HG03135 (cell line): ENCODE results near the gene FILIP1L.
"Not testable (repeated sequence)": the region's sequence is repeated elsewhere in the genome, so short reads cannot be mapped to it uniquely, and the experiment has no call there.

ENCODE experiments used
- ATAC-seq: cut with Tn5 transposase; IDR thresholded peaks from one replicate; pipeline ENCODE4 v1.9.1; 2021; ENCODE audit warnings: mild to moderate bottlenecking, moderate library complexity; ENCODE audit not compliant: unreplicated experiment

The FILIP1L gene

DNA sequence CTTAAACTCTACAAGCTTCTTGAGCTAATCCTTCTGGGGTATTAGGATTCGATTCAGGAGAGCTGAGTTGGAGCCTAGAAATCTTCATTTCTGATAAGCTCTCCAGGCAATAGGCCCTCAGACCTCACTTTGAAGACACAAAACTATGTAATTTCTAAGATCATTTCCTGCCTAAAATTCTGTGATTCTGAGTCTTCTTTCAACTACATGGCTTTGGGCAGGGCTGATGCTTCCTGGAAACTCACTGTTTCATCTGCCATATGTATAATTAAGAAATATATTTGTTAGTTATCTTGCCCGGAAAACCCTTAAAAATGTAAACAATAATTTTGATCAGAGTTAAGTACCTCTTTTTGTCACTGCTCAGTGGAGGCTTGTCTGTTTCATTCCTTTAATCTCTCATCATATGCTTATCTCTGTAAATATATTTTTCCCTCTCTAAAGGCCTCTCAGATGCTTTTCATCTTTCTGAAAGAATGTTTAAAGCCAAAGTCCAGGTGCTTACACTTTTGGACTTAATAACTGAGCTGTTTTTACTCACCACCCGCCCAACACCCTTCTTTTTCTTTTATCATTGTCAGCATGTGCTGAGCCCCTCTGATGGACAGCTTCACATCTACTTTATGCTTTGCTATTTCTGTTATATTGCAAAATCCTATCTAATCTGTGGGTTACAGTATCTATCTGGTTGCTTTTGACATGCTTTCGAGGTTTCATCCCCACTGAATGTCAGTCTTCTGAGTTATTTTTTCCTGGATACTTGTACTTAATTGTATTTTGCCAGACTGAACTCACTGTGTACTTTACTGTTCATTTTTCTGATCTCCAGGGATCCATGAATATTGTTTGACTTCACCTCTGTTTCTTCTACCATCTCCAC, 38.2 kb downstream of the FILIP1L start:
- ATAC-seq = no peak

DNA sequence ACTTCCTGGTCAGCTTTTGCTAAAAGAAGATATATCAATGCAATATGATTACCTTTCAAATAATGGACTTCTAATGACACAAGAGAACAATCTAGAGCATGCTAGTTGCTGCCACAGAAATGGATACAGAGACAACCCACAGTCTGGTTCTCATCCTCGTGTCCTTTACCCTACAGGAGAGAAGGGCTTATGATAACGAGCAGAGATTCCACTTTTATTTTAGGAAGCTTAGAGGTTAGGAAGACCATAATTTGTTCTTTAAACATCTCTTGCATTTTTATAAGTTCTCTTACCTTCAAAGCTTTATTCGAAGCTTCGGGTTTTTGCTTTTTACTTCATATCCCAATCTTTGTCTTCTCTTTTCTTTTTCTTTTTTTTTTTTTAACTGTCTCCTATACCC, 39.1 kb downstream of the FILIP1L start:
- ATAC-seq = no peak

DNA sequence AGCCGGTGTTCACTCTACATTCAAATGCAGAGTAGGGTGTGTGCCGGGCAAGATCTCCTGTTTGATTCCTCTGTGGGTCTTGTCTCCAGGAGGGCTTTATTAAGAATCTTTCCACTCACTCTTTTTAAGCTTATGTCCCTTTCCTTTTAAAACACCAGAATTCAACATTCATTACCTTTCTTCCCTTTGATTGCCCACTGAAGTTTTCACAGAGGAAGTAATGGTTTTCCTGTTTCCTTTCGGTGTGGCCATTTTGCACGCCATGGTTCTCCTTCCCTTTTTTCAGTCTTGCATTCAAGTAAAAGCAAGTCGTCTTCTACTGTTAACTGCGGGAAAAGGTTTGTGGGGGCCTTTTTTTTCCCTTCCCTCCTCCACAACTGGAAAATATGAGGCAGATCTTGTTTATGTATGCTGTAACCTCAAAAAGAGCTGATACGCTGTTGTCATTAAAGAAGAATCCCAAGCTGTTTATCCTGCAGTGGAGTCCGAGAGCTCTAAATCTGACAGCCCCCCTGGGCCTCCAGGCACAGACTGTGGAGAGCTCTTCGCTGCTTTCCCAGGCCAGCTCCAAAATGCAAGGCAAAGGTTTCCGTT, 40.5 kb downstream of the FILIP1L start:
- no peak for ATAC-seq

DNA sequence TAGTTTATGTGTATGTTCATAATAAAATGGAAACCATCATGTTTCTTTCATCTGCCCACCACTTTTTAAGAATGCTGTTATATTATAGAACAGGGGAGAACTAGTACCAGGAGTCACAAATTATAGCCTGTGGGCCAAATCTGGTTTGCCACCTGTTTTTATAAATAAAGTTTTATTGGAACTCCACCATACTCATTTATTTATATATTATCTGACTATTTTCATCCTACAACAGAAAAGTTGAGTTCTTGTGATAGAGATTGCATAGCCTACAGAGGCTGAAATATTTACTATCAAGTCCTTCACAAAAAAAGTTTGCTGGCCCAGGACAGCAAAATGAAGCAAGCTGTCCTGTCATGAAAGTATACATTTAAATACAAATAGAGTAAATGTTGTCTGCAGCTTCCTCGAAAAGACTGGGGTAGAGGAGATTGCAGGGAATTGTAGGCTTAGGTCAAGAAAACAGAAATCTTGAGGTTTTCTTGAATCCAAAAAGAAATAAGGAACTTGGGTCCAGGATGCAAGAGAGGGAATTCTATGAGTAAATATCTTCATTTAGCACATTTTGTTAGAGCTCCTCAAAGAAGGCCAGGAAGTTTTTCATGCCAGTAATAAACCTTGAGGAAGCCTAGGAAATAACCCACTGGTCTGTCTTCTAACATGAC, 41.1 kb downstream of the FILIP1L start:
- ATAC-seq = no peak

DNA sequence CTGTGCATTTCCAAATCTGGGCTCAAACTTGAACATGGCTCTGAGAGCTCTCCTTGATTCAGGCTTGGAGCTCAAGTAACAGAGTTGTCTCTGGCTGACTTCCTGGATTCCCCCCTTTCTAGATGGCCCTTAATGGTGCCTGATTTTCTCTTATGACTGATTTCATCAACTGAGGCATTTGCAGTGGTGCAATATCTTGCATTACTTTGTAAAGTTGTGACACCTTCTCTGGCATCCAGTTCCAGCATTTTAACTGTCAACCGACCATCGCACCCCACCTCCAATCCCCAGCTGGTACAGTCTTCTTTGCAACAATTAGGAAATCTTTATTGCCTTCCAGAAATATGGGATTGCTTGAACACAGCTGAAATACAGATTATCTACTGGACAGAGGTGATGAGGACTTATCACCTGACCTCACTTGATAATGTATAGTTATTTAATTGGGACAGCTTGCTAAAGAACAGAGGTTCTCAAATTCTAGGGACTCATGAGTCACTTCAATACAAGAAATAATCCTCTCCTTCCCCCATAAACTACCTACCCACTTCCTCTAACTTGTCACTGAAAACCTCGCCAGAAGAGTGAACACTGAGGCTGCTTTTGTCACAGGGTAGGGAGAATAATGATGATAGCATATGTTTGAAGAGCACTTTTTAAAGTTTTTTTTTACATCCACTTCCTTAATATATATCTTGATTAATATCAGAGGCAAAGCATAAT, 41.8 kb downstream of the FILIP1L start:
- no peak for ATAC-seq

DNA sequence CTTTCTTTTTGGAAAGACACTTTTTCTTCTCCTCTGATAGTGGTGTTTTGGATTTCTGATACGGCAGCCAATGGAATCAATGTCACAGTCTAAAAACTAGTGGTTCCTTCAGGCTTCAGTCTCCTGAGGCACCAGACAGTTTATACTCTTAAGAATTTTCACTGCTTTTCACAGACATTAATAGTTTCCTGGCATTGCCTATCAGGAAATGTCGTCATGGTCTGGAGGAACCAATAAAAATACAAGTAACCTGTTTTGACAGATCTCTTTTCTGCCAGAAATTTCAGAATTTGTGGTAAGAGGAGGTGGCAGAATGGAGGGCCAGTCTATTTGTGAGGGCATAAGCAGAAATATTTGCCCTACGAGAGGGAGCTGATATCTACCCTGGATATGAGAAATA, 44.8 kb downstream of the FILIP1L start:
- ATAC-seq = no peak

DNA sequence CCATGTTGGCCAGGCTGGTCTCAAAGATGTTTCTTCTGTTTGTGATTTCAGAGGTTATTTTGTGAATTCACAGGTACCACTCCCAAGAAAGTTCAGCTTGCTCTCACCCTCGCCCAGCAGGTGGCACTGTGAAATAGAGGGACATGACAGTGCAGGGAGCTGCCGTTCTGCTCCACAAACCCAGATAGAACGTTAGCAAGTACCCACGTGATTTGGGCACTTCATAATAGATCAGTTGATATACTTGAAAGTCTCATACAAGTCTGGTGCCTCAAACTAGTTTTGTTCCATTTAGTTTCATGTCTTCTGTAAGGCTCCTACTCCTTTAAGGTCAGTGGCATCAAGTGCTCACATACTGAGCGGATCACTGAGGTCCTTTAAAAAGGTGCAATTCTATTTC, 45.5 kb downstream of the FILIP1L start:
- peak; percentile 67 for ATAC-seq

DNA sequence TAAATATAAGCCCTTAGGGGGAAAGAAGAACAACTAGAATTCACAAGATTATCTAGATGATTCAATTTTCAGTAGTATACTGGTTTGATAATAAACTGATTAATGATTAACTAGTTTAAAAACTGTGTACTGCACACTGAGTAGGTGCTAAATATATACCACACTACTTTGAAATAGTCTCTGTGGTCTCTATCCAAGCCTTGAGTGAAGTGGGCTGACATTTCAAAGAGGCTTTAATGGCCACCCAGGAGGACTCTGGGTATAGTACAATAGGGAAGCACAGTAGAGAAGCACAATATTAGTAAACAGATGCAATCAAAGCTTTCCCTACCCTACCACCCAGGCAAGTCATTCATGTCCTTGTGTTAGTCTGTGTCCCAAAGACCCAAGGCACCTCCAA, 46.7 kb downstream of the FILIP1L start:
- no peak for ATAC-seq

DNA sequence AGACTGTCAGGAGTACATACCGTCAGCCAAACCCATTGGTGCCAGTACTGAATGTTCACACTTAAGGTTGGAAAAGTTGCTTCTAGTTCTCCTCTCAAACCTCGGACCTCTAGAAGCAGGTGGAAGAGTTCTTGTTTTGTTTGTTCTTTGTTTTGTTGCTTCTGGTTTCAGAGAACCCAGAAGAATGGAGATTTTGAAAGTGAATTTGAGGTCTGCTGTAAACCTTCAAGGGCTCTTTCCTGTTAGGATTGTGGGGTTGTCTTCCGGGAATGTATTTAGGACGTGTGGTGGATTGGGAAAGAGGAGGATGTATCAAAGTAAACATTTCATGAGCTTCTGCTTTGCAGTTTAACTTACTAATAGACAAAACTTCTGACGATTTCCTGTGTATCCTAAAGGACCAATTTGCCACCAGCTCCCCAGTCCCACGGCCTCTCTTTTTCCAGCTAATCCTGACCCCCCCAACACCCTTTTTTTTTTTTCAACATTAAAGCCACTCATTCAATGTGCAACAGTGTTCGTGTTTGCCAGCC, 50.3 kb downstream of the FILIP1L start:
- no peak for ATAC-seq

DNA sequence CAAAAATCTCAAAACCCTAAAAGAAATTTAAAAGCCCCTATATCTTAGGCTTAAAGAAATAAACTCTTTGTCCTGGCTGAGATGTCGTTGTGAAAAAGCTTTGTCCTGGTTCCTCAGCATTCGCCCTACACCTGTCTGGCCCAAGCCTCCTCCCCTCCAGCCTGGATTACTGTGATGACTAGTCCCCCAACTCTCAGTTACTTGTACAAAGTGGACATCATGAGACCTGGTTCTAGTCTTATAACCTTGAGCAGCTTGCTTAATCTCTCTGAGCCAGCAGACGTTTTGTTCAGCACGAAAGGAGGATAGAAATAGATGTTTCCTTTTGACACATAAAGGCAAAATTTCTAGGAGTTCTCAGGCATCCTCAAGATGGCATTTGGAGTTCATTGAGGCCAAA, 51.6 kb downstream of the FILIP1L start:
- ATAC-seq = no peak

DNA sequence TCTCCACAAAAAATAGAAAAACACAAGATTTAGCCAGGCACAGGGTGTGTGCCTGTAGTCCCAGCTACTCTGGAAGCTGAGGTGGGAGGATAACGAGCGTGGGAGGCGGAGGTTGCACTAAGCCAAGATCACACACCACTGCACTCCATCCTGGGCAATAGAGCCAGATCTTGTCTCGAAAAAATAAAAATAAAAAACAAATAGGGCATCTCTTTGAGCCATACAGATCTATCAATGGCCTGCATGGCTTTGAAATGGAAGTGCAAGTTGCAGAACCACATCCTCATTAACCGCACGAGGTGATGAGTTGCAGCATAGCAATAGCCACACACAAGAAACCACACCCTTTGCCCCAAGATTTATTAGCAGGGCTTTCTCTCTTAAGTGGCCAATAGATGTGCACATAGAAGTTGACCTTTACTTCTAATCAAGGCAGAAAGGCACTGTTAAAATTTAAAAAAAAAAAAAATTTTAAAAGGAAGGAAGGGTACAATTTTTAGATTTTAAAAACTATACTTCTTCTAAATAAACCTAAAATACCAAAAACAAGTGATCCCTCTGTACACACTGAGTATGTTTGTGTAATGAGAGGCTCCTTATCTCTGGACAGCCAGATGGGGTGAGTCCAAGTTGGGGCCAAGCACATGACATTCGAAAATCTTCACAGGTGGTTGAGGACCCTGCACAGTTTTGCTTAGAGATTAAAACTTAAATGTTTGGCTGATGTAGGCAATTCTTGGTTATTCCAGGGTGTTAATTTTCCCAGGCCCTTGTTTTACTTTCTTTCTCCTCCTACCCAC, 53.4 kb downstream of the FILIP1L start:
- no peak for ATAC-seq

DNA sequence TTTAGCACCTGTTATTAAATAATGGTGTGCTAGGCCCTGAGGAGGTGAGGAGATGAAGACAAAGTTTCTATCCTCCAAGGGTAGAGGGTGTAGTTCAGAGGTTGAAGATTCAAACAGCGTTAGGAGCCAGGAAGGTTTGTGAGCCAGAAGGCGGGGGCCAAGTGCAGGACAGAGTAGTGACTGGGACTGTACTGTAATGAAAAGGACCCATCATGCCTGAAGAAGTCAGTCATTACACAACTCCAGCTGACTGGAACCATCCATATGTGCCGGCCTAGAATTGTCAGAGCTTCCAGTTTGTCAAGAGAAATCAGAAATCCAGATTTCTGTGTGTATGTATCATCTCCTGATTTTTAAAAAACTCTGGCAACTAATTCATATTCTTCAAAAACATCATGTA, 54.8 kb downstream of the FILIP1L start:
- no peak for ATAC-seq

DNA sequence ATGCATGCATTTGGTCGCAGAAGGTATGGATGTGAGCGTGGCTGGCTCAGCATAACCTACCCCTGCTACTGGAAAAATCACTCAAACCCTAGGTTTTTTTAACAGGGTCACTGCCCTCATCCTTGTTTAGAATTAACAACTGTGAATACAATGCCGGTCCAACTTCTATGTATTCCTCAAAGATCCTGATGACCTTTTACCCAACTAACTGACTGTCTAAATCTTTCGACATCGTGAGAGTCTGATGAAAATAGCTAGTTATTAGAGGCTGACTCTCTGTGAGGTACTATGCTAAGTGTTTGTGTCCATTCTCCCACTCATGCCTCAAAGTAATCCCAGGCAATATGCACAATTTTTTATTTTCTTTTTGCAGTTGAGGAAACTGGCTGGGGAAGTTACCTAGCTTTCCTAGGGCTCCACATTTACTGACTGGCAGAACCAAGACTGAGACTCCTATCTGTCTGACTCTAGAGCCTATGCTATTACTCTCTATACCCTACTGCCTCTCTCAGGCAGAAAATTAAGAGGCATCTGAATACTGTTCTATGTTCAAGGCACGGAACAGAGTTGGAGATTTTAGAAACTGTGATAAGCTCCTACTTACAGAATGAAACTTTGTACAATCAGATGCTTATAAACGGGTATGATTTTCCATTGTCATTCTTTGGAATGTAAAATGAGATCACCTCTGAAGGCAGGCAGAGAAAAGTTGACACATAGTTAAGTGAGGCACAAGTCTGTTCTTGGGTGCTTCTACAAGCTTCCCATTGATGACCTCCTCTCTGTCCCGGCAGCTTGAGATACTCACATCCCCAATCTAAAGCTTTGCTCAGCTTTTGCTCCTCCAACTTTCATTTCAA, 56.4 kb downstream of the FILIP1L start:
- ATAC-seq = no peak

DNA sequence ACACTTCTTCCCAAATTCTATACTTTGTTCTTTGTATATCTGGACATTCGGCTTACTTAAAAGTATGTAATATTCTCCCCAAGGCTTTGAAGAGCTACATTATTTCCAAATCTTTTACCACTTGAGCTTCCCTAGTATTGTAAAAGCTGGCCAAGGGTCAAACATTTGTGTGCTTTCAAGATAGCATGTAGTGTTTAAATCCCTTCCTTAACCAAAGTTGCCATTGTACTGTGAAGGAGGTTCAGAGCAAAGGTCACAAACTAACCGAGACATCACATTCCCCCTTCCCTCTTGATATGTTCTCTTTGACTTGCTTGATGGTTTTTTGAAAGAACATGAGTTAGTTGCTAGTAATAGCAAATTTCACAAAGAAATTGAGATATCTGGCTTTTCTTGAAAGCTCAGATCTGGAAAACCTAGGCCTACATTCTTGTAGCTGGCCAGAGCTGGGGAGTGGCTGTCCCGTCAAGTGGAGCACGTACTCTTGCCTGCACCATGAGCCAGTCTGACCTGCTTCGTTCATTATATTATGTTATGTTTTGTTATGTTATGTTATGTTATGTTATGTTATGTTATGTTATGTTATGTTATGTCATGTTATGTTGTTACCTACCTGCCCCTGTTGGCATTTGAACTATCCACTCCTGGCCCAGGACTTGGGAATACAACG, 60.2 kb downstream of the FILIP1L start:
- no peak for ATAC-seq

DNA sequence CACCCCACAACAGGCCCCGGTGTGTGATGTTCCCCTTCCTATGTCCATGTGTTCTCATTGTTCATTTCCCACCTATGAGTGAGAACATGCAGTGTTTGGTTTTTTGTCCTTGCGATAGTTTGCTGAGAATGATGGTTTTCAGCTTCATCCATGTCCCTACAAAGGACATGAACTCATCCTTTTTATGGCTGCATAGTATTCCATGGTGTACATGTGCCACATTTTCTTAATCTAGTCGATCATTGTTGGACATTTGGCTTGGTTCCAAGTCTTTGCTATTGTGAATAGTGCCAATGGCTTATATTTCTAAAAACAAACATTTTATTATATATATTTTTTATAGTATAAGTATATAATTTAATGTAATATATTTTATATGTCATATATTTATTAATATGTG, 62.8 kb downstream of the FILIP1L start:
- not testable (repeated sequence) for ATAC-seq

DNA sequence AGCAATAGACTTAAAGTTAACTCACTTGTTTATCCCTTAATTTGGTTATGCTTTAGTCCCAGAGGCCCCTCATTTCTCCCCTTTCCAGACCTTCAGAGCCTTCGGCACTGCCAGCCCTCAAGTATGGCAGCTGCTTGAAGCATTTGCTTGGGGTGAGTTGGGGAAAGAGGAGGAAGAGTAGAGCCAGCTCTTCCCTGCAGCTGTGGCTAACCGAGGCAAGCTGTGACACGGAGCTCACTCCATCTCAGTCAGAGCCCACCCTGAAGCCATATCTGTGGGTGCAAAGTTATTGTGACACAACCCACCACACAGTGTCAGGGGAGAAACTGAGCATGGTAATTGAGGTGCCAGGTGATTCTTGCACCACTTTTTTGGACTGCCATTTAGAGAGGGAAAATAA, 66.1 kb downstream of the FILIP1L start:
- no peak for ATAC-seq

DNA sequence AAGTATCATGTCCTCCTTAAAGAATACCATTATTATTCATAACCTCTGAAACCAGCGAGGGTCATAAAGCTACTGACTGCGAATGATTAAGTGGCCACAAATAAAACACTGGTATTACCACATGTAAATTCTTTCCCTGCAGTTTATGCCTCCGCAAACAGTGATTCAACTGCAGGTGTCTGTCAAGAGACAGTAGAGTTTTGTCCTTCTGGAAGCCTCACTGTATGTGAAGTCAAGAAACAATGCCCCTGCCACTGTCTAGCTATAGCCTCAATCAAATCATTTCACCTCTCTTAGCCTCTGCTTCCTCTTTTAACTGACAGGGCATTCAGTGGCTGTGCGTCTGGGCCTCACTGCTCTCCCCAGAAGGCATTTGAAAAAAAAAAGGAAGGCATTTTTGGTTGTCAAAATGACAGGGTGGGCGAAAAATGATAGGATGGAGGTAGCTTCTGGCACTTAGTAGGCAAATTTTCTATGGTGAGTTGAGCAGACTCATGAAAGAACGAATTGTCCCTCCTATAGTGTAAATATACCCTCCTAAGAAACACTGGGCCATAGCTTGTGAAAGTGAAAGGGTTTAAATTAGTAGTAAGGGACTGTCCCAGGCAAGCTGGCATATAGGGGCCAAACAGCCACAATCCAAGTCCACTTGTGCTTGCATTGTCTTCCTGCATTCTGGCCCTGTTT, 66.7 kb downstream of the FILIP1L start:
- peak; percentile 78 for ATAC-seq

DNA sequence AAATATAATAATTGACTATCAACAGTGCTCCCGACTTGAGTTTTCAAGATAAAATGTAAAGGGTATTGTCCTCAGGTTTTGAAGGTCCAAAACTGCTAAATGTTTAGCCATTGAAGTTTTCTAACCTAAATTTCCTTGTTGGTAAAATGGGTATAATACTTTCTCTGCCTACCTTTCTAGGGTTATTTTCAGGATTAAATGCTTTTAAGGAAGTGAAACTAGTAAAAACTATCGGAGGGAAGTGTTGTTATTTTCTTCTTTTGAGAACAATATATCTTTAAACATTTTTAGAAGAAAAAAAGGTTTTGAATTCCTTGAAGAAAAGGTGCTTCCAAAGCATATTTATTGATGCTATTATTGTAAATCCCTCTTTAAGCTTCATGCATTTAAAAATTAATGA, 67.3 kb downstream of the FILIP1L start:
- ATAC-seq = no peak
